NCI-H345 treated with DMSO at 0.1 percent for 48 hours (cell line): ENCODE data around the gene GPR160.
"Not testable (repeated sequence)": the region's sequence is repeated elsewhere in the genome, so short reads cannot be mapped to it uniquely, and the experiment has no call there.

Experiments
- DNase-seq: peaks from one replicate; lab custom pipeline; 2025; ENCODE audit not compliant: unreplicated experiment; lab: John Stamatoyannopoulos, UW

The GPR160 gene

GRCh38 chr3:170037463-170038433 is at the start of gene GPR160:
TSS of gene GPR160 (plus strand) at chr3:170037995. CDS start at chr3:170083973, 45,978 bp downstream.
- peak; percentile 48 for DNase-seq

GRCh38 chr3:169990431-169990830 is 47.4 kb upstream of the GPR160 start:
- no peak for DNase-seq

GRCh38 chr3:169992156-169992555 is 45.6 kb upstream of the GPR160 start:
- no peak for DNase-seq

GRCh38 chr3:169992781-169993180 is 45.0 kb upstream of the GPR160 start:
- no peak for DNase-seq

DNA sequence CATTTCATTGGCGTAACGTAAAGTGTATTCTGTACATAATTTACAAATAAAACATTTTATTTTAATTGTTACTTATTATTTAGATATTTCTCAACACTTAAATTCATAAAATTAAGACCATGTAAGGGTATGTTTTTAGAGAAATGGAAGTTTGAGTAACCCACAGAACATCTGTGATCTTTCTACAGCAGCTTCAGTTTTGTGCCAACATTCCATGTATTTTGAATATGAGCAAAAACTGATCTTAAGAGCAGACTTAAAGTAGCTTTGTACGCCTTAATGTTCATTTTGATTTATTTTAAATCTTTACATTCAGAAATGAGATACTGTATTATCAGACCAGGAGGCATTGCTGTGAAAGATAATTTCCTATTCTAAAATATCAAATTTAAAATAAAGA is 44.0 kb upstream of the GPR160 start:
- DNase-seq: no peak

DNA sequence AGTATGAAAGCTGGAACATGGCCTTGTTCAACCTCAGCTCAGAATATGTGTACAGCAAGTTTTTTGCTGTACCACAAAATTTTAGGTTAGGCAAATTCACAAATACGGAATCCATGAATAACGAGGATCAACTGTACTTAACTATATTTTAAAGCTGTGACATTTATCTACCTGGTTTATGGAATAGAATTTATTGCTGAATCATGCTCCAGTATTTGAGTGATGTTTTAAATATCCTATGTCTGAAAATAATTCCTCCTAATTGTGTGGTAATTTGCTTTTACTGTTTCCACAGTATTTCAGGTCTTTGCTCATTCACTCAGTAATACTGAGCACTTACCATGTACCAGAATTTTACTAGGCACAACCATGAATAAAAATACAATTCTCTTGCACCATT is 41.7 kb upstream of the GPR160 start:
- DNase-seq: no peak

DNA sequence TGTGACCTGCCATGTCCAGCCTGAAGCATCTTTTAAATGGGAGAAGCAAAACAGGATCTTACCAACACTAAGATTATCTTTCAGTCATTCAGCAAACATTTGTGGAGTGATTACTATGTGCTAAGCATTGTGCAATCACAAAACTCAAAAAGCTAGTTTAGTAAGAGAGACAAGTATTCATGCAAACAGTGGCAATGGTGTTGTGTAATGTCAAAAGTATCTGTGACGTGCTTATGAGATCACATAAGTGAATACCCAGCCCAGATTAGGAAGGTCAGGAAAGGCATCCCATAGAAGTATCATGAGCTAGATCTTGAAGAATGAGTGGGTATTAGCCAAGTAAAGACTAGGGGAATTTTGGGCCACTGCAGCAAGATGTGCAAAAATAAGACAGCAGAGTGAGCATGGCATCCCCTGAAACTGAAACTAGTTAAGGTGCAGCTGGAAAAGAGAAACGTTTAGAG is 39.1 kb upstream of the GPR160 start:
- no peak for DNase-seq

GRCh38 chr3:169999433-169999832 is 38.4 kb upstream of the GPR160 start:
- DNase-seq: no peak

- no peak for DNase-seq
Measured at GRCh38 chr3:170000051-170000450, 37.7 kb upstream of the GPR160 start.

DNA sequence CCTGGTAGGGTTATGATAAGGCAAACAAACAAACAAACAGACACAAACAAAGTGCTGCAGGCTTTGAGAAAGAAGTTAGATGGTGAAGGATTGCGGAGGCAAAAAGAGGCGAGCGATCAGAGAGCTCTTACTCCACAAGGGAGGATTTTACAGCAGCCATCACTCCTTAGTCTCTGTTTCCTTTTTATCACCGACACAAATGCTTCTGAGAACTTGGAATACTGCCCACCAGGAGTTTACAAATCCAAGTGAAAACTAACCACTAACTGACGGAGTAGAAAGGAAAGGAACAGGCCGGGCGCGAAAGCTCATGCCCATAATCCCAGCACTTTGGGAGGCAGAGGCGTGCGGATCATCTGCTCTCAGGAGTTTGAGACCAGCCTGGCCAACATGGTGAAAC is 35.6 kb upstream of the GPR160 start:
- no peak for DNase-seq

GRCh38 chr3:170002879-170003278 is 34.9 kb upstream of the GPR160 start:
- DNase-seq: no peak

DNA sequence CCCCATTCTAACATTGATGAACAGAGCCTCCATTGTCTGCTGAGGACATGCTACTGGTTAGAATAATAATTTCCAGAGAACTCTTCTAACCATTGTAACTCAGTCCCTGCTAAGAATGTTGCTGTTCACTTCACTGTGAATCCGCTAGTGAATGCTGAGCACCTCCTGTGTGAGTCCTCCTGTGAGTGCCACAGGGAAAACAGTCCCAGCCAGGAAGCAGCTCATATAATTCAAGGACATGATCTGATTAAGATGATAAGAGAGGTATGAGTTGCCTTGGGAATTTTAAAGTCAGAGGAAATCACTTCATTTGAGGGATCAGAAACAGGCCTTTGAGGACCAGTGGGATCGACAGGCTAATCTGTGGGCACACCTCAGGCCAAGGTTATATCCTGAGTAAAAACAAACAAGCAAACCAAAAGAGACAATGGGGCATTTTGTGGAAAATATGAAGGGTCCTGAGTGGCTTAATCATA is 33.9 kb upstream of the GPR160 start:
- DNase-seq: no peak

DNA sequence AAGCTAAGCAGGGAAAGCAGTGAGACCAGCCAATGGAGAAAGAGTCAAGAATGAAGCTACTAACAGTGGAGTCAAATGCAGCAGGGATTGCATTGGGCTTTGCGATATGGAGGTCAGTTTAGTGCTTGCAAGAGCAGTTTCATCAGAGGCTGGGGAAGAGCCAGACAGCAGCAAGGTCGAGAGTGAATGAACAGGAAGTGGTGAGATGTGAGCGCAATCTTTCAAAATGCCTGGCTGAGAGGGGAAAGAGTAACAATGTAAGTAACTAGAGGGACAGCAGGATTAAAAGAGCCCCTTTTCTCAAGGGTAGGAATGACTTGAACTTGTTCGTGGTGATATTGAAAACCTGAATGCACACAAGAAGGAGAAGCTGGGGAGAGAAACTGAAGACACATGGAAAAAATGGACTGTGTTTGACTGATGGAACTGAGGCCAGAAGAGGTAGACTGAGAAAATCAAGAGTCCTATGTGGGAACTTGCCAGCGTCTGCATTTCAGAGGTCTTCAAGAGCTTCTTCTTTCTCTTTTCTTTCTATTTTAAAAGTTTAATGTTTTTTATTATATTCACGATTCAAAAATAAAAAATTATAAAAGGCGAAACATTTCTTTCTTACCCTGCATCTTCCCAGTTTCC is 30.6 kb upstream of the GPR160 start:
- DNase-seq: no peak

- DNase-seq: no peak
Measured at GRCh38 chr3:170010498-170010897, 27.3 kb upstream of the GPR160 start.

DNA sequence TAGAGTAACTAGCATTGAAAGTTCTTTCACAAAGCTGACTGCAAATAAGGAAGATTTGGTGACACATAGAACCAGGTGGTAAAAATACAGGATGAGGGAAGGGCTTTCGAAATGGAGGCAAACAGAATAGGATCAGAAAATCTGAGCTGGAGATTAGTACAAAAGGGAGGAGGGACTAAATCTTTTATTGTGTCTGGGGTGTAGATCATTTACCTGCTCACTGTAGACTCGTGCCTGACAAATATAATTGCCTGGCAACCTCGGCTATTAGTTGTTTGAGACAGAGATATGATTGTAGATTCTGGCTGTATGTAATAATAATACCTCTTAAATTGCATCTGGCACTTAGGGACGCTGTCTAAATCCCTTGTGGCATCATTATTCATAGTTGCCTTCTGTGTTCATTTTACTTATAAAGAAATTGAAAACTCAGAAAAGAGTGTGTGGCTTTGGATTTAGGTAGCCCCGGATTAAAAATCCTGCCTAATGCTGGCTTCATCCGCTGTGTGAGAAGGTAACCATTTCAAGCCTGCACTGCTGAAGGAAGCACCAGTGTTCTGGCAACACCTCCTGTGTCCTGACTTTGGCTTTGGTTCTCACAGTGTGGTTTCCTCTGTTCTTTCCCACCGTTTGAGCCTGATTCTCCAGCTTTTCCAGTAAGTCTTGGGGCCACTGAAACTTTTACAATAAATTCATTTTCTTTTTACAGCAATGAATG is 25.0 kb upstream of the GPR160 start:
- DNase-seq: no peak

DNA sequence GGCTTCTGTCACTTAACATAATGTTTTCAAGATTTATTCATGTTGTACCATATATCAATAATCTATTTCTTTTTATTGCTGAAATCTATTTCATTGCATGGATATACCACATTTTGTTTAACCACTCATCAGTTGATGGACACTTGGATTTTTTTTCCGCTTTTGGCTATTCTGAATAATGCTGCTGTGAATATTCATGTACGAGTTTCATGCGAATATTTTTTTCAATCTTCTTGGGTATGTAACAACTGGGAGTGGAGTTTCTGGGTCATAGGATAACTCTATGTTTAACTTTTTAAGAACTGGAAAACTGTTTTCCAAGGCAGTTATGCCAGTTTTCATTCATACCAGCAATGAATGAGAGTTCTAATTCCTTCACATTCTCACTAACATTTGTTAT is 21.7 kb upstream of the GPR160 start:
- no peak for DNase-seq

- DNase-seq: not testable (repeated sequence)
Measured at GRCh38 chr3:170019306-170019705, 18.5 kb upstream of the GPR160 start.

DNA sequence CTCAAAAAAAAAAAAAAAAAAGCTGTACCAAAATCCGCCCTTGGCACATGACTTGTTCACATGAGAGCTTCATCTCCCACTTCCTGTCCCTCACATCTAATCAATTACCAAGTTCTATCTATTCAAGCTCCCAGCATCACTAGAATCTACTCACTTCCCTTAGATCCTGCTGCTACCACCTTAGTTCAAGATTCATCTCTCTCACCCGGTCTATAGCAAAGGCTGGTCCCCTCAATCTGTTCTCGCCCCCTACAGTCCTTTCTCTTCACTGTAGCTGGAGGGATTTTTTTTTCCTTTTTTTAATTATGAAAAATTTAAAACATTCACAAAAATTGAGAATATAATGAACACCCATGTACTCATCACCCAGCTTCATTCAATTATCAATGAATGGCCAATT is 16.7 kb upstream of the GPR160 start:
- DNase-seq: no peak

DNA sequence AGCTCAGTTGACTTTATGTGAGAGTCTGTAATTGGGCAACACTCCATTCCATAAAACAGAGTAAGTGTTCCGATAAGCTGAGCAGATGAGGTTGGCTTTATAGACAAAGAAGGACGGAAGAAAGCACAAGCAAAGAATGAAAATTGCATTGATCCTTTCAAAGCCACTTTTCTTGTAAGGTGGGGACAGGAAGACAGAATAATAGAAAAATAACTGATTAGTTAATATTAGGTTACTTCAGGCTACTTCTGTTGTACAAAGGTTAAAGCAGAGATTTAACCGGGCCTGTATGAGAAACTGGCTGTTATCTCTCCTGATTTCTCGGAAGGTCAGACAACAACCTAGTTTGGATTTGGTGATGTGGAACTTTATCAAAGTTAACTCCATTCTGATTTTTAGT is 15.5 kb upstream of the GPR160 start:
- no peak for DNase-seq

- no peak for DNase-seq
Measured at GRCh38 chr3:170023165-170023564, 14.6 kb upstream of the GPR160 start.

DNA sequence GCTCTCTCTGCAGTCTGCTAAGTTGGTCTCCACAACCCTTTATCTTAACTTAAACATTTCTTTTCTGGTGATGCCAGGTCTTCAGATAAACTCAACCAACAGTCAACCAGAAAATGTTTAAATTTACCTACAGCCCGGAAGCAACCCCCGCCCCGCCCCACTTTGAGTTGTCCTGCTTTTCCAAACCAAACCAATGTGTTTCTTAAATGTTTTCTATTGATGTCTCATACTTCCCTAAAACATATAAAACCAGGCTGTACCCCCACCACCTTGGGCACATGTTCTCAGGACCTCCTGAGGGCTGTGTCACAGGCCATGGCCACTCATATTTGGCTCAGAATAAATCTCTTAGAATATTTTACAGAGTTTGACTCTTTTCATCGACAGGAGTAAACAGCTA is 13.2 kb upstream of the GPR160 start:
- DNase-seq: no peak
